T-helper 17 cell (primary cell): ENCODE data around the gene FAM186B. TPM values are rescaled to one million over a fixed set of nuclear protein-coding genes. Genes with fewer than 3 reads are reported as not detected.
A peak's percentile ranks its signal among the peaks of the same experiment; 100 is the strongest.

Experiments used
- ATAC-seq: fragments of 150-1000 bp; cut with Tn5 transposase; 2 replicates; pipeline ENCODE4 v1.10.0; 2021; ENCODE audit warnings: mild to moderate bottlenecking, moderate library complexity
- DNase-seq, 3 donors: peaks; one replicate each; pipeline versions ENCODE4 v3.0.0 to v3.0.0-alpha.2; 2020 to 2021
- H3K9me3 ChIP-seq: one replicate; pipeline ENCODE4 v1.7.0; 2013; ENCODE audit warnings: low read length, mild to moderate bottlenecking; ENCODE audit not compliant: control insufficient read depth, poor library complexity, severe bottlenecking
- H3K27ac Mint-ChIP-seq: one replicate; pipeline ENCODE4 v1.8.0; 2022; ENCODE audit warnings: mild to moderate bottlenecking, moderate library complexity, mixed read lengths
- H3K27me3 Mint-ChIP-seq: one replicate; pipeline ENCODE4 v1.8.0; 2022; ENCODE audit warnings: mixed read lengths
- H3K36me3 Mint-ChIP-seq: one replicate; pipeline ENCODE4 v1.8.0; 2022; ENCODE audit warnings: low read depth, mixed read lengths
- H3K4me1 Mint-ChIP-seq: one replicate; pipeline ENCODE4 v1.8.0; 2022; ENCODE audit warnings: mild to moderate bottlenecking, mixed read lengths
- H3K4me3 Mint-ChIP-seq: one replicate; pipeline ENCODE4 v1.8.0; 2022; ENCODE audit warnings: mild to moderate bottlenecking, moderate library complexity, mixed read lengths
- total RNA-seq, 4 donors: library from RNA in 2 of 4; stranded (reverse) in 2 of 4; gene quantifications; one replicate each; pipeline ENCODE4 v1.2.3 and lab custom pipeline; 2022 to 2026

The FAM186B gene
- total RNA-seq, 2 donors from 2014 or later, result 0.37 to 0.39 TPM

- no peaks in the 10 kb centered on the region for H3K36me3 Mint-ChIP-seq
- H3K4me1 Mint-ChIP-seq, result peaks cover 18% of the 10 kb centered on the region
- no peak overlapping the region for H3K4me3 Mint-ChIP-seq
- ATAC-seq (no peak), DNase-seq (no peak)
- H3K27ac Mint-ChIP-seq, result no peak overlapping the region
- no peaks in the 10 kb centered on the region for H3K27me3 Mint-ChIP-seq
- no peaks in the 10 kb centered on the region for H3K9me3 ChIP-seq
Observed at GRCh38 chr12:49627752-49628360, 22.4 kb upstream of the FAM186B start.

GRCh38 chr12:49626836-49627235 is 21.4 kb upstream of the FAM186B start:
- H3K4me3 Mint-ChIP-seq, result no peak overlapping the region
- DNase-seq (no peak), ATAC-seq (no peak)
- H3K27me3 Mint-ChIP-seq, result no peaks in the 10 kb centered on the region
- H3K9me3 ChIP-seq, result no peaks in the 10 kb centered on the region
- H3K4me1 Mint-ChIP-seq, result peaks cover 23% of the 10 kb centered on the region
- no peaks in the 10 kb centered on the region for H3K36me3 Mint-ChIP-seq
- H3K27ac Mint-ChIP-seq, result no peak overlapping the region

- no peak overlapping the region for H3K27ac Mint-ChIP-seq
- H3K9me3 ChIP-seq, result no peaks in the 10 kb centered on the region
- ATAC-seq (peak; percentile 10), DNase-seq (no peak)
- no peaks in the 10 kb centered on the region for H3K27me3 Mint-ChIP-seq
- no peaks in the 10 kb centered on the region for H3K36me3 Mint-ChIP-seq
- H3K4me3 Mint-ChIP-seq, result no peak overlapping the region
- peaks cover 26% of the 10 kb centered on the region for H3K4me1 Mint-ChIP-seq
Observed at GRCh38 chr12:49626169-49626835, 20.9 kb upstream of the FAM186B start.

GRCh38 chr12:49624921-49625577 is 19.6 kb upstream of the FAM186B start:
- H3K36me3 Mint-ChIP-seq, result no peaks in the 10 kb centered on the region
- H3K27ac Mint-ChIP-seq, result peak overlapping the region; percentile 89

DNA sequence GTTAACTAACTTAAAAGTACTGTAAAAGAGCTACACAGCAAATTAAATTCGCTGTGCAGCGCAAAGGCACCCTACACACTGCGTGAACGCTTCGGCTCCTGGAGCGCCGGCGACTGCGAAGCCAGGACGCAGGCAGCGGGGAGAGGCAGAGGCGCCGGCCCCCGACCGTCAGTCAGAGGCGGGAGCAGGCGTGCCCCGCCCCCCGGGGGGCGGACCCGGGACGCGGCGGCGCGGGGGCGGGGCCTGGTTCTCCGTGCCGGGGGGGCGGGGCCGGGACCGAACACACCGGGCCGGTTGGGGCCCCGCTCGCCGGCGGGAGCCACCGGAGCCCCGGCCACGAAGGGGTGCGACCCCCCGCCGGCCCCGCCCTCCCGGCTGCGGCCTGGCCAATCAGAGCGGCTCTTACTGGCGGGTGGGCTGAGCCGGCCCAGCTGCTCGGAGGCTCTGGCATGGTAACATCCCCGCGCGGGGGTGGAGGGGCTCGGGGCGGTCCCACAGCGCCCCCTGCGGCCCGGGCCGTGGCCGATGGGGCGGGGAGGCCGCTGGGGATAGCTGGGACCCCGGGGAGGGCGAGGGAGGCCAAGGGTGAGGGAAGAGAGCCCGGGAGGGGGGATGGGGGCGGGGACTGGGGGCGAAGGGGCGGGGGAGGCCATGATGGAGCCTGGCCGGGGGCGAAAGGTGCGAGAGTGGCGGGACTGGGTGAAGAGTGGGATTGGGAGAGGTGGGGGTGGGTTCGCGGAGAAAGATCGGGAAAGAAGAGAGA is 17.9 kb upstream of the FAM186B start, which contains the start of gene PRPF40B:
Gene PRPF40B, plus strand, starts transcription at position 420 of the 763 bp plus-strand sequence. Its CDS starts 30 bp downstream, at position 450.
- DNase-seq (peak; percentile 82 to 89 (median 84)), ATAC-seq (peak; percentile 81)
- H3K36me3 Mint-ChIP-seq, result no peaks in the 10 kb centered on the region
- H3K9me3 ChIP-seq, result no peaks in the 10 kb centered on the region
- peaks cover 7% of the 10 kb centered on the region for H3K27me3 Mint-ChIP-seq
- peaks cover 24% of the 10 kb centered on the region for H3K4me1 Mint-ChIP-seq
- H3K27ac Mint-ChIP-seq, result peak within 1 kb of the TSS; percentile 92
- H3K4me3 Mint-ChIP-seq, result peak within 1 kb of the TSS; percentile 87

More at GRCh38 chr12:49624921-49625577, 19.6 kb upstream of the FAM186B start:
- no peaks in the 10 kb centered on the region for H3K9me3 ChIP-seq
- ATAC-seq (no peak), DNase-seq (no peak)
- peak overlapping the region; percentile 63 for H3K4me3 Mint-ChIP-seq
- no peaks in the 10 kb centered on the region for H3K27me3 Mint-ChIP-seq
- H3K4me1 Mint-ChIP-seq, result peaks cover 30% of the 10 kb centered on the region

DNA sequence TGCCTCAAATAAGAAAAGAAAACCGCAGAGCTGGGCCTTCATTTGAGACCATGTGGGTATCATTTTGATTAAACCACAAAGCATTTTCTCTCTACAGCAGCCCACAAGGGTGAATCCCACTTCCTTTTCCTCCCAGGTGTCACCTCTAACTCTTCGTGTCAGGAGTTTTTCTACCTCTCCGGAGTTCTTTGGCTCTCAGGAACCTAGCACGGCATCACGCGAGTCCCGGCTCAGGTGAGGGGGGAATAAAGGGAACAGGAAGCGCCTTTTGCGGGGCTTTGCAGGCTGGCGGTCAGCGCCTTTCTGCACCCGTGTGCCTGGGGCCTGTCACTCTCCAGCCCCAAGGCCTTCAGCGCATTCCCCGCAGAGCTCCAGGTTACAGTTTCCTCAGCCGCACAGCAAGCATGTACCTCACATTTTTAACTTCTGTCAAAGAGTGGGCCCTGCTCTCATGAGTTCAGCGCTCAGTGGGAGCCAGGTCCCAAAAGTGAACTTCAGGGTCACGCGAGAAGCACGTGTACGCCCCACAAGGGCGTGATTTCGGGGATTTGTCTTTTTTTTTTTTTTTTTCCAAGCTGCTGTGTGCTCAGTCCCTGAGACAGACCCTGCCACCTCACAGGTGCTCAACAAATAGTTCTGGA is 17.2 kb upstream of the FAM186B start:
- Mint-ChIP-seq H3K27me3 (peaks cover 11% of the 10 kb centered on the region), H3K4me1 (peaks cover 25% of the 10 kb centered on the region), H3K36me3 (no peaks in the 10 kb centered on the region), H3K27ac (peak overlapping the region; percentile 92), H3K4me3 (peak overlapping the region; percentile 87)
- no peaks in the 10 kb centered on the region for H3K9me3 ChIP-seq
- ATAC-seq, result peak; percentile 49
- peak in 1 of 3 donors; percentile 38 for DNase-seq

DNA sequence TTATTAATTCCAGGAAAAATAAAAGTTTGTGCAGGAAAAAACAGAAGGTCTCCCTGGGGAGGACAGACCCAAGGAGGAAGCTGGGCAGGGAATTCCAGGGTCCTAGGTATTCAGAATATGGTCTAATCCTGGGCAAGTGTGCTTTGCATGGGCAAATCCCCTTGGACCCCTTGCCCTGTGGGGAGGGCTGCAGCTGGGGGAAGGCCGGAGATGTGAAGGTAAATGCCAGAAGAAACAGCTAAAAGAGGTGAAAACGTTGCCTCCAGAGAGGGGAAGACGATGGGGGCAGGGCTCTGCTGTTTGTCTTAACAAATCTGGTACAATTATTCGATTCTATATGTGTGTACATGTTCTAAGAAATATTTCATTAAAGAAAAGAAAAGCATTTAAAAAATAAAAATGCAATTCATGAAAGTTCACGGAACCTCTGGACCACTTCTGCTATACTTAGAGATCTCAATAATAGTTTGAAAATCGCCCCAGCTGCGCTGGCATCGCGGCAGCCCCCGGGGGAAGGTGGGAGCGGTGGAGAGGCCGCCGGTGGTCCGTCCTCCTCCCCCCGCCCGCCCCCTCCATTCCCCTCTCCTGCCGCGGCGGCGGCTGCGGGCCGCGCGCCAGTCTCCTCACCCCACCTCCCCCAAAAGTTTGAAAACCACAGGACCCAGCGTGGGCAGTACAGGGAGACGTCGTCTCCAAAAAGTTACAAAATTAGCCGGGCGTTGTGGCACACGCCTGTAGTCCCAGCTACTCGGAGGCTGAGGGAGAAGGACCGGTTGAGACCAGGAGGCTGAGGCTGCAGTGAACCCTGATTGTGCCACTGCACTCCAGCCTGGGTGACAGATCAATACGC is 16.4 kb upstream of the FAM186B start:
- no peaks in the 10 kb centered on the region for H3K9me3 ChIP-seq
- H3K4me1 Mint-ChIP-seq, result peaks cover 25% of the 10 kb centered on the region
- H3K27me3 Mint-ChIP-seq, result peaks cover 12% of the 10 kb centered on the region
- H3K4me3 Mint-ChIP-seq, result peak overlapping the region; percentile 87
- DNase-seq (no peak), ATAC-seq (no peak)
- peak overlapping the region; percentile 92 for H3K27ac Mint-ChIP-seq
- H3K36me3 Mint-ChIP-seq, result no peaks in the 10 kb centered on the region

DNA sequence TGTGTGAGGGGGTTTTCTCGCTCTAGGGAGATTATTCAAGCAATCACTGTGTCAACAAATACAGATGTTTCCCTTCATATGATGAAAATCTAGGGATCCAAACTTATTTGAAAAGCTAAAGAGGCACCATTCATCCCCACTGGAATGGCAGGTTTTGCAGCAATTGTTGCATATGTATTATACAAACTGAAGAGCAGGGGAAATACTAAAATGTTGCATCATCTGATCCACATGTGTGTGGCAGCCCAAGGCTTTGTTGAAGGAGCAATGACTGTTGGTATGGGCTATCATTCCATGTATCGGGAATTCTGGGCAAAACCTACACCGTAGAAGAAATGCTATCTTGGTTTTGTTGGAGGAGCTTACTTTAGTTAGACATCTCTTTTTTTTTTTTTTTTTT is 13.8 kb upstream of the FAM186B start:
- Mint-ChIP-seq H3K36me3 (no peaks in the 10 kb centered on the region), H3K4me1 (peaks cover 23% of the 10 kb centered on the region), H3K27ac (no peak overlapping the region), H3K4me3 (no peak overlapping the region), H3K27me3 (peaks cover 16% of the 10 kb centered on the region)
- H3K9me3 ChIP-seq, result no peaks in the 10 kb centered on the region
- ATAC-seq (no peak), DNase-seq (no peak)

DNA sequence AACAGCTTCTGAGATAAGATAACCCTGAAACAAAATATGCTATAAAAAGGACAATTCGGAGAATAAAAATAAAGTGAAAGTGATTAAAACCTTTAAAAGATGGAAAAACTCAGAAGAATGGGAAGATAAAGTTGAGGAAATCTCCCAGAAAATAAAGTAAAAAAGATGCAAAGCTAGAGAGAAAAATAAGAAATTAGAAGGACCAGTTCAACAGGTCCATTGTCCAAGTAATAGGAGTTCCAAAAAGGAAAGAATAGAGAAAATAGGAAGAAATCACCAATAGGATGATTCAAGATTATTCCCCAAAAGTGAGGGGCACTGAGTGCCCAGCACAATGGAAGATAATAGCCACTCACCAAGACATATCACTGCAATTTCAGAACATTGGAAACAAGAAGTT is 13.1 kb upstream of the FAM186B start:
- no peaks in the 10 kb centered on the region for H3K9me3 ChIP-seq
- no peak overlapping the region for H3K27ac Mint-ChIP-seq
- ATAC-seq (no peak), DNase-seq (no peak)
- H3K36me3 Mint-ChIP-seq, result no peaks in the 10 kb centered on the region
- H3K4me3 Mint-ChIP-seq, result no peak overlapping the region
- peaks cover 20% of the 10 kb centered on the region for H3K4me1 Mint-ChIP-seq
- H3K27me3 Mint-ChIP-seq, result peaks cover 16% of the 10 kb centered on the region

GRCh38 chr12:49616533-49617219 is 11.2 kb upstream of the FAM186B start:
- Mint-ChIP-seq H3K27me3 (peaks cover 23% of the 10 kb centered on the region), H3K4me3 (no peak overlapping the region), H3K4me1 (peaks cover 11% of the 10 kb centered on the region)

GRCh38 chr12:49615725-49616124 is 10.3 kb upstream of the FAM186B start:
- Mint-ChIP-seq H3K27ac (no peak overlapping the region), H3K4me3 (no peak overlapping the region), H3K27me3 (peaks cover 23% of the 10 kb centered on the region), H3K36me3 (no peaks in the 10 kb centered on the region), H3K4me1 (peaks cover 4% of the 10 kb centered on the region)
- DNase-seq, result no peak
- no peaks in the 10 kb centered on the region for H3K9me3 ChIP-seq
- no peak for ATAC-seq

More at GRCh38 chr12:49616533-49617219, 11.2 kb upstream of the FAM186B start:
- no peak for DNase-seq
- no peaks in the 10 kb centered on the region for H3K36me3 Mint-ChIP-seq
- no peak for ATAC-seq
- no peak overlapping the region for H3K27ac Mint-ChIP-seq
- H3K9me3 ChIP-seq, result no peaks in the 10 kb centered on the region
